Central memory CD8-positive, alpha-beta T cell (primary cell): ENCODE results near the gene ZNF286A.
"Not testable (repeated sequence)": the region's sequence is repeated elsewhere in the genome, so short reads cannot be mapped to it uniquely, and the experiment has no call there.

Experiments used
- ATAC-seq: fragments of 150-1000 bp; cut with Tn5 transposase; replicated peaks from 2 replicates; pipeline ENCODE4 v1.10.0; 2022; ENCODE audit warnings: mild to moderate bottlenecking, moderate FRiP score, moderate number of reproducible peaks; ENCODE audit not compliant: poor library complexity, severe bottlenecking; ENCODE audit errors: extremely low read depth
- DNase-seq, 2 donors: peaks; one replicate each; pipeline ENCODE4 v3.0.0; 2021; ENCODE audit warnings: low spot score in 2 of 2
- H3K27ac Mint-ChIP-seq: one replicate; pipeline ENCODE4 v1.8.0; 2022; ENCODE audit warnings: low read depth, mild to moderate bottlenecking, moderate library complexity, mixed read lengths
- H3K27me3 Mint-ChIP-seq: one replicate; pipeline ENCODE4 v1.8.0; 2022; ENCODE audit warnings: mixed read lengths
- H3K36me3 Mint-ChIP-seq: one replicate; pipeline ENCODE4 v1.8.0; 2022; ENCODE audit warnings: mild to moderate bottlenecking, moderate library complexity, mixed read lengths; ENCODE audit not compliant: insufficient read depth
- H3K4me1 Mint-ChIP-seq: one replicate; pipeline ENCODE4 v1.8.0; 2022; ENCODE audit warnings: mixed read lengths
- H3K4me3 Mint-ChIP-seq: one replicate; pipeline ENCODE4 v1.8.0; 2022; ENCODE audit warnings: mild to moderate bottlenecking, moderate library complexity, mixed read lengths
- H3K9me3 Mint-ChIP-seq: one replicate; pipeline ENCODE4 v1.8.0; 2022; ENCODE audit warnings: mixed read lengths

The ZNF286A gene

GRCh38 chr17:15708879-15709278 is 9.3 kb downstream of the ZNF286A start:
- not testable (repeated sequence) for H3K27me3 Mint-ChIP-seq, H3K4me1 Mint-ChIP-seq, H3K9me3 Mint-ChIP-seq, H3K4me3 Mint-ChIP-seq, ATAC-seq, H3K27ac Mint-ChIP-seq, DNase-seq
- H3K36me3 Mint-ChIP-seq, result peaks cover 13% of the 10 kb centered on the region

GRCh38 chr17:15716601-15717563 is 17.3 kb downstream of the ZNF286A start:
- not testable (repeated sequence) for H3K4me1 Mint-ChIP-seq, H3K4me3 Mint-ChIP-seq, ATAC-seq, H3K27me3 Mint-ChIP-seq, H3K36me3 Mint-ChIP-seq, H3K27ac Mint-ChIP-seq, DNase-seq
- H3K9me3 Mint-ChIP-seq, result peaks cover 14% of the 10 kb centered on the region

- not testable (repeated sequence) for H3K4me3 Mint-ChIP-seq, H3K27me3 Mint-ChIP-seq
These were observed 31.0 kb downstream of the ZNF286A start for GRCh38 chr17:15730535-15730934.

GRCh38 chr17:15731900-15732299 is 32.3 kb downstream of the ZNF286A start, which contains the start of gene TBC1D26:
TBC1D26 (plus strand) TSS chr17:15732283; CDS start chr17:15735349, 3,066 bp downstream.
- H3K36me3 Mint-ChIP-seq, H3K9me3 Mint-ChIP-seq, ATAC-seq, H3K4me3 Mint-ChIP-seq, DNase-seq, H3K4me1 Mint-ChIP-seq, H3K27me3 Mint-ChIP-seq, H3K27ac Mint-ChIP-seq: not testable (repeated sequence)

More at GRCh38 chr17:15730535-15730934, 31.0 kb downstream of the ZNF286A start:
- ATAC-seq, H3K36me3 Mint-ChIP-seq, H3K9me3 Mint-ChIP-seq, H3K27ac Mint-ChIP-seq, DNase-seq, H3K4me1 Mint-ChIP-seq: not testable (repeated sequence)

- not testable (repeated sequence) for H3K27ac Mint-ChIP-seq, H3K4me1 Mint-ChIP-seq, DNase-seq, H3K36me3 Mint-ChIP-seq, ATAC-seq, H3K9me3 Mint-ChIP-seq, H3K4me3 Mint-ChIP-seq, H3K27me3 Mint-ChIP-seq
These were observed 33.7 kb downstream of the ZNF286A start for GRCh38 chr17:15733174-15733789.

GRCh38 chr17:15736578-15736977 is 37.0 kb downstream of the ZNF286A start:
- not testable (repeated sequence) for H3K27me3 Mint-ChIP-seq, H3K9me3 Mint-ChIP-seq, DNase-seq, H3K27ac Mint-ChIP-seq, H3K4me3 Mint-ChIP-seq, H3K36me3 Mint-ChIP-seq, H3K4me1 Mint-ChIP-seq, ATAC-seq

GRCh38 chr17:15738066-15738465 is 38.5 kb downstream of the ZNF286A start:
- Mint-ChIP-seq H3K27ac (no peak overlapping the region), H3K4me1 (no peaks in the 10 kb centered on the region), H3K27me3 (peaks cover 10% of the 10 kb centered on the region), H3K36me3 (peaks cover 1% of the 10 kb centered on the region), H3K4me3 (no peak overlapping the region), H3K9me3 (no peaks in the 10 kb centered on the region)
- no peak for DNase-seq
- no peak for ATAC-seq

- H3K27me3 Mint-ChIP-seq, H3K4me3 Mint-ChIP-seq, H3K36me3 Mint-ChIP-seq, H3K9me3 Mint-ChIP-seq, ATAC-seq, DNase-seq, H3K27ac Mint-ChIP-seq, H3K4me1 Mint-ChIP-seq: not testable (repeated sequence)
These were observed 39.7 kb downstream of the ZNF286A start for GRCh38 chr17:15739259-15739658.

GRCh38 chr17:15740041-15740440 is 40.5 kb downstream of the ZNF286A start:
- H3K4me1 Mint-ChIP-seq, H3K9me3 Mint-ChIP-seq, H3K27ac Mint-ChIP-seq, DNase-seq, H3K4me3 Mint-ChIP-seq, H3K27me3 Mint-ChIP-seq, ATAC-seq, H3K36me3 Mint-ChIP-seq: not testable (repeated sequence)

GRCh38 chr17:15740570-15741120 is 41.1 kb downstream of the ZNF286A start:
- no peaks in the 10 kb centered on the region for H3K9me3 Mint-ChIP-seq
- no peak overlapping the region for H3K4me3 Mint-ChIP-seq
- no peaks in the 10 kb centered on the region for H3K4me1 Mint-ChIP-seq

GRCh38 chr17:15741624-15742023 is 42.1 kb downstream of the ZNF286A start:
- Mint-ChIP-seq H3K9me3 (no peaks in the 10 kb centered on the region), H3K36me3 (peaks cover 1% of the 10 kb centered on the region), H3K4me3 (no peak overlapping the region), H3K4me1 (no peaks in the 10 kb centered on the region), H3K27ac (no peak overlapping the region), H3K27me3 (peaks cover 10% of the 10 kb centered on the region)
- no peak for ATAC-seq
- no peak for DNase-seq

More at GRCh38 chr17:15740570-15741120, 41.1 kb downstream of the ZNF286A start:
- Mint-ChIP-seq H3K27me3 (peaks cover 10% of the 10 kb centered on the region), H3K27ac (no peak overlapping the region), H3K36me3 (peaks cover 1% of the 10 kb centered on the region)
- ATAC-seq (no peak), DNase-seq (no peak)

- H3K9me3 Mint-ChIP-seq, result no peaks in the 10 kb centered on the region
- H3K27me3 Mint-ChIP-seq, result peaks cover 10% of the 10 kb centered on the region
- H3K4me1 Mint-ChIP-seq, result no peaks in the 10 kb centered on the region
- ATAC-seq (no peak), DNase-seq (no peak)
- no peak overlapping the region for H3K27ac Mint-ChIP-seq
- H3K4me3 Mint-ChIP-seq, result no peak overlapping the region
- peaks cover 1% of the 10 kb centered on the region for H3K36me3 Mint-ChIP-seq
These were observed 42.7 kb downstream of the ZNF286A start for GRCh38 chr17:15742051-15742795.
